IPS DF 6.9 (cell line): ENCODE measurements around the gene SLC35E1.
A peak's percentile ranks its signal among the peaks of the same experiment; 100 is the strongest.
"Not testable (repeated sequence)": the region's sequence is repeated elsewhere in the genome, so short reads cannot be mapped to it uniquely, and the experiment has no call there.

ENCODE experiments used
- DNase-seq: peaks from one replicate; pipeline ENCODE4 v3.0.0-alpha.2; 2013; ENCODE audit warnings: low read depth, low spot score
- H3K27ac ChIP-seq: one replicate; pipeline ENCODE4 v1.5.1; 2013; ENCODE audit warnings: low read length, control low read depth
- H3K27me3 ChIP-seq: 2 replicates; pipeline ENCODE4 v1.6.1; 2013; ENCODE audit warnings: mild to moderate bottlenecking, low read length; ENCODE audit not compliant: control insufficient read depth, insufficient read depth
- H3K36me3 ChIP-seq: 2 replicates; pipeline ENCODE4 v1.6.1; 2013; ENCODE audit warnings: low read length; ENCODE audit not compliant: control insufficient read depth, insufficient read depth
- H3K4me1 ChIP-seq: 2 replicates; pipeline ENCODE4 v1.6.1; 2013; ENCODE audit warnings: low read length; ENCODE audit not compliant: control insufficient read depth, insufficient read depth
- H3K4me3 ChIP-seq: 2 replicates; pipeline ENCODE4 v1.5.1; 2013; ENCODE audit warnings: mild to moderate bottlenecking, low read length
- H3K9me3 ChIP-seq: 2 replicates; pipeline ENCODE4 v1.6.1; 2013; ENCODE audit warnings: low read length, inconsistent platforms; ENCODE audit not compliant: control insufficient read depth, insufficient read depth
- WGBS: extraction: QIAGEN DNeasy Blood & Tissue Kit; methylation state at CpG from one replicate; pipeline ENCODE4 v1.1.7; 2013; ENCODE audit warnings: mixed read lengths, missing lambda C conversion rate; ENCODE audit not compliant: insufficient read length, insufficient coverage; 5-methylcytosine and 5-hydroxymethylcytosine counted together

SLC35E1 gene

DNA sequence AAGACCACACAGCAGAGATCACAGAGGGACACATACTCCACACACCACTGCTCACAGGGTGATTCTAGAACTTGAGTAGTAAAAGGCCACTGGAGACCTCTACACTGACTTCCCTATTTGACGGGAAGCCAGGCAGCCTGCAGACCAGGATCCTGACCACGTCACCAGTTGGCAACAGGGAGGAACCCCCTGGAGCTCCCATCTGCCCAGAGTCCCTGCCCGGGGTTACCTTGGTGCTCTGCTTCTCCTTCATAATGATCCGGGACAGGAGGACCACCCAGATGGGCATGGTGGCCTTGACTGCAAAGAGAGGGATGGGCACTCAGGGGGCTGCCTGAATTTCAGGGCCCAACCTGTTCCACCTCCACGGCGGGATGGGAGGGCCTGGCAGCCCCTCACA, 932 bp downstream of the SLC35E1 start:
- no peak overlapping the region for H3K27ac ChIP-seq
- DNase-seq: no peak
- WGBS: no CpG with 5 or more reads among the region's 6 CpGs
- H3K9me3 ChIP-seq: no peaks in the 10 kb centered on the region
- no peaks in the 10 kb centered on the region for H3K4me1 ChIP-seq
- peak overlapping the region; percentile 86; the same call in 1 of the 2 replicates for H3K4me3 ChIP-seq
- no peaks in the 10 kb centered on the region for H3K27me3 ChIP-seq
- H3K36me3 ChIP-seq: peaks cover 19% of the 10 kb centered on the region; the same call in 1 of the 2 replicates

- no peak overlapping the region for H3K4me3 ChIP-seq
- no peaks in the 10 kb centered on the region for H3K4me1 ChIP-seq
- H3K9me3 ChIP-seq: no peaks in the 10 kb centered on the region
- no peaks in the 10 kb centered on the region for H3K27me3 ChIP-seq
- WGBS: no CpG with 5 or more reads among the region's 17 CpGs
- no peak for DNase-seq
- H3K27ac ChIP-seq: no peak overlapping the region
- peaks cover 15% of the 10 kb centered on the region; the same call in 1 of the 2 replicates for H3K36me3 ChIP-seq
Observed at GRCh38 chr19:16569609-16570320, 2.5 kb downstream of the SLC35E1 start.

DNA sequence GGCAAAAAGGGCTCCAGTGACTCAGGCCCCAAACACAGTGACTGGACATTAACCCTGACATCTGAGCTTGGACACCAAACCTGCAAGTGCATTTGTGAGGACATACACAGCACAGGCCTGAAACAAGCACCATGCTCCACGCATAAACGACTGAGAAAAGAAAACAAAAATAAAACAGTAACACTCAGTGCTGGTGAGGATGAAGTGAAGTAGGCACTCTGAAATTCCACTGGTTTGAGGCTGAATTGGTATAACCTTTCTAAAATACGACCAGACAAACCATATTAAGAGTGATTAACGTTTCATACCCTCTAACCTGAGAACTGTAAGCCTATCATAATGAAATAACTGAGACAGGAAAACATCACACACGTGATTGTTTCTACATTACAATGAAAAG, 5.5 kb downstream of the SLC35E1 start:
- no peak for DNase-seq
- Histone ChIP-seq H3K27ac (no peak overlapping the region), H3K27me3 (no peaks in the 10 kb centered on the region), H3K9me3 (no peaks in the 10 kb centered on the region), H3K4me3 (no peak overlapping the region), H3K4me1 (no peaks in the 10 kb centered on the region), H3K36me3 (peaks cover 16% of the 10 kb centered on the region)
- WGBS: no CpG with 5 or more reads among the region's 5 CpGs

DNA sequence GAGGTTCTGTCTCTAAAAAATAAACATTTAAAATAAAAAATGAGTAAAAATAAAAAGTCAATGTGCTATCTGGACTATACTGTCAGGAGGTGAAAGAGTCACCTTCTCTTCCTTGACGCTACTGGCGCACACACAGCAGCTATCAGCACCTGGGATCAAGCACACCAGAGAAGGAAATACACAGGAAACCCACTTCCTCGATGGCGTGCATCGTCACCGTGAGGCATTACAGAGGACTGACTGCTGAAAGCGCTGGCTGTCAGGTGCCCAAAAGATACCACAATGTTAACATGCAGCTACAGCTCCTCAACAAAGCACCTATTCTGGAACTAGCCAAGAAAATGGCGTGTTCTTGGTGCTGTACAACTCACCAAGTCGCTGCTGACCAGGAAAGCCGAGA, 6.1 kb downstream of the SLC35E1 start:
- Histone ChIP-seq H3K4me3 (no peak overlapping the region), H3K36me3 (peaks cover 18% of the 10 kb centered on the region), H3K4me1 (no peaks in the 10 kb centered on the region), H3K27ac (no peak overlapping the region), H3K9me3 (no peaks in the 10 kb centered on the region), H3K27me3 (no peaks in the 10 kb centered on the region)
- WGBS: no CpG with 5 or more reads among the region's 10 CpGs
- DNase-seq: no peak

GRCh38 chr19:16564842-16565241, 7.4 kb downstream of the SLC35E1 start:
- Histone ChIP-seq H3K4me3 (no peak overlapping the region), H3K9me3 (no peaks in the 10 kb centered on the region), H3K27ac (no peak overlapping the region), H3K4me1 (no peaks in the 10 kb centered on the region), H3K36me3 (peaks cover 22% of the 10 kb centered on the region), H3K27me3 (no peaks in the 10 kb centered on the region)
- no CpG with 5 or more reads among the region's 7 CpGs for WGBS
- no peak for DNase-seq

GRCh38 chr19:16562608-16563025, 9.6 kb downstream of the SLC35E1 start:
- no peak for DNase-seq
- no CpG with 5 or more reads among the region's 6 CpGs for WGBS
- Histone ChIP-seq H3K27ac (no peak overlapping the region), H3K4me1 (no peaks in the 10 kb centered on the region), H3K9me3 (no peaks in the 10 kb centered on the region), H3K4me3 (no peak overlapping the region), H3K27me3 (no peaks in the 10 kb centered on the region), H3K36me3 (peaks cover 18% of the 10 kb centered on the region)

DNA sequence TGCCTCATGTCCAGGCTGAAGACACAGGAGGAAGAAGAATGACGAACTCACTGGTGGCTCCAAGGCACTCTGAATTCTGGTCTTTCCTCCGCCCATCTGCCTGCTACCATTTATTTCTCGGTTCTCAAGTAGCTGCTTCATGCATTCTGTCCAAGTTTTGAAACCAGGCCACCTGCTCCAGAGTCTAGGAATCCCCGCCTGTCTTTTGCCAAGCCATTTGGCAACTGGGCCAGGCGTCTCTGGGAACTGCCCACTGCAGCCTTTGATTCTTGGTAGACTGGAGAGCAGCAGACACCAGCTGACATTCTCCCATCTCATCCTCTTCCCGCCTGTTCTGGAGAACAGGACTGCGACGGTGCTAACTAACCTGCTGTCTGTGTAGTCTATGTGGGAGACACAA, 10.8 kb downstream of the SLC35E1 start:
- WGBS: no CpG with 5 or more reads among the region's 8 CpGs
- Histone ChIP-seq H3K36me3 (peaks cover 11% of the 10 kb centered on the region), H3K27ac (no peak overlapping the region)

GRCh38 chr19:16559780-16560276, 12.4 kb downstream of the SLC35E1 start:
- Histone ChIP-seq H3K27me3 (no peaks in the 10 kb centered on the region), H3K4me1 (no peaks in the 10 kb centered on the region), H3K36me3 (peaks cover 8% of the 10 kb centered on the region), H3K27ac (no peak overlapping the region), H3K9me3 (no peaks in the 10 kb centered on the region), H3K4me3 (no peak overlapping the region)
- no CpG with 5 or more reads among the region's 10 CpGs for WGBS
- DNase-seq: no peak

More for the DNA sequence above, 10.8 kb downstream of the SLC35E1 start:
- H3K4me3 ChIP-seq: no peak overlapping the region
- H3K4me1 ChIP-seq: no peaks in the 10 kb centered on the region
- DNase-seq: no peak
- no peaks in the 10 kb centered on the region for H3K9me3 ChIP-seq
- no peaks in the 10 kb centered on the region for H3K27me3 ChIP-seq

- Histone ChIP-seq H3K27me3 (no peaks in the 10 kb centered on the region), H3K36me3 (peaks cover 10% of the 10 kb centered on the region), H3K4me3 (no peak overlapping the region), H3K4me1 (no peaks in the 10 kb centered on the region), H3K9me3 (no peaks in the 10 kb centered on the region), H3K27ac (no peak overlapping the region)
- WGBS: no CpG with 5 or more reads among the region's 8 CpGs
- DNase-seq: no peak
Observed at GRCh38 chr19:16554776-16555175, 17.4 kb downstream of the SLC35E1 start.

DNA sequence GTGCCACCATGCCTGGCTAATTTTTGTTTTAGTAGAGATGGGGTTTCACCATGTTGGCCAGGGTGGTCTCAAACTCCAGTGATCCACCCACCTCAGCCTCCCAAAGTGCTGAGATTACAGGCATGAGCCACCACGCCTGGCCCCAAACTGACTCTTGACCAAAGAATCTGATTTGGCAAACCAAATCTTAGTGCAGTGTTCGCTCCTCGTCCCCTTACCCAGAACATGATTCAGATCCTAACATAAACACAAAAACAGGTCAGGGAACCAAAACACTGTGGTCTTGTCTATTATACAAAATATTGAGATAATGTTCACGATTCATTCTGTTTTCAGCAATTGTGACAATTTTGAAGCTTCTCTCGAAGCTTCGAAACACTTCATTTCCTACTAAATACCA, 20.3 kb downstream of the SLC35E1 start:
- H3K27ac ChIP-seq, H3K27me3 ChIP-seq, H3K4me3 ChIP-seq, H3K4me1 ChIP-seq, H3K36me3 ChIP-seq, H3K9me3 ChIP-seq, DNase-seq: not testable (repeated sequence)
- WGBS: no CpG with 5 or more reads among the region's 6 CpGs

- Histone ChIP-seq H3K27me3 (no peaks in the 10 kb centered on the region), H3K4me3 (no peak overlapping the region), H3K9me3 (no peaks in the 10 kb centered on the region), H3K27ac (no peak overlapping the region), H3K36me3 (peaks cover 9% of the 10 kb centered on the region), H3K4me1 (no peaks in the 10 kb centered on the region)
- WGBS: no CpG with 5 or more reads among the region's 4 CpGs
- DNase-seq: no peak
Observed at GRCh38 chr19:16548956-16549355, 23.3 kb downstream of the SLC35E1 start.
